OCI-LY3 (cell line): ENCODE data around the gene AMMECR1.

Experiments used
- H2AFZ ChIP-seq: fragments of 200-600, 300-600 bp; shearing (Covaris generic); 2 replicates; pipeline ENCODE4 v1.6.0; 2014; ENCODE audit warnings: antibody characterized with exemption, low read depth, low read length
- H3K27ac ChIP-seq: fragments of 200-600, 300-600 bp; sonication (generic); 2 replicates; pipeline ENCODE4 v1.5.1; 2014; ENCODE audit warnings: mild to moderate bottlenecking, low read length, moderate library complexity, mixed read lengths
- H3K27me3 ChIP-seq: fragments of 200-600, 300-600 bp; sonication (generic); 2 replicates; pipeline ENCODE4 v1.6.1; 2014; ENCODE audit warnings: low read depth, low read length, mixed read lengths
- H3K36me3 ChIP-seq: fragments of 200-600, 300-600 bp; sonication (generic); replicated peaks from 2 replicates; pipeline ENCODE3; 2014; ENCODE audit warnings: low read depth, low read length, mixed read lengths
- H3K4me1 ChIP-seq: fragments of 300-600, 200-600 bp; sonication (generic); 2 replicates; pipeline ENCODE4 v1.6.1; 2014; ENCODE audit warnings: low read length, mixed read lengths
- H3K4me2 ChIP-seq: fragments of 200-600, 300-600 bp; sonication (generic); 2 replicates; pipeline ENCODE4 v1.6.1; 2014; ENCODE audit warnings: low read length, mixed read lengths
- H3K4me3 ChIP-seq: fragments of 300-600, 200-600 bp; sonication (generic); 2 replicates; pipeline ENCODE4 v1.5.1; 2014; ENCODE audit warnings: antibody characterized with exemption, mild to moderate bottlenecking, low read length, moderate library complexity
- H3K79me2 ChIP-seq: fragments of 300-600, 200-600 bp; shearing (Covaris generic); 2 replicates; pipeline ENCODE4 v1.6.1; 2014; ENCODE audit warnings: mild to moderate bottlenecking, low read length, mixed read lengths
- H3K9ac ChIP-seq: fragments of 300-600, 200-600 bp; shearing (Covaris generic); 2 replicates; pipeline ENCODE4 v1.6.0; 2014; ENCODE audit warnings: mild to moderate bottlenecking, low read length, moderate library complexity
- H3K9me3 ChIP-seq: fragments of 200-600, 300-600 bp; shearing (Covaris generic); 2 replicates; pipeline ENCODE4 v1.6.1; 2014; ENCODE audit warnings: low read length, mixed read lengths; ENCODE audit not compliant: insufficient read depth
- H4K20me1 ChIP-seq: fragments of 200-600, 300-600 bp; sonication (generic); 2 replicates; pipeline ENCODE4 v1.6.1; 2016; ENCODE audit warnings: low read length, mixed read lengths; ENCODE audit not compliant: insufficient read depth
- EZH2phosphoT487 ChIP-seq: fragments of 200-600 bp; shearing (Covaris generic); IDR thresholded peaks from 2 replicates; pipeline ENCODE4 v1.6.1; 2018; ENCODE audit warnings: antibody characterized with exemption, mixed run types, low read depth
- TF ChIP-seq, protein P1 (sequence below): fragments of 200-600, 300-600 bp; sonication (generic); IDR thresholded peaks from 2 replicates; pipeline ENCODE4 v1.5.1; 2014; ENCODE audit warnings: antibody characterized with exemption, low read length, low read depth

The AMMECR1 gene

GRCh38 chrX:110226931-110227330, 91.0 kb downstream of the AMMECR1 start:
- Histone ChIP-seq H3K4me3 (no peak overlapping the region), H3K27me3 (no peaks in the 10 kb centered on the region), H3K9me3 (no peaks in the 10 kb centered on the region), H3K4me2 (no peak overlapping the region), H3K9ac (no peak overlapping the region), H3K27ac (no peak overlapping the region), H2AFZ (no peak overlapping the region), H3K36me3 (no peaks in the 10 kb centered on the region), H4K20me1 (no peaks in the 10 kb centered on the region), H3K79me2 (no peaks in the 10 kb centered on the region), H3K4me1 (peaks cover 3% of the 10 kb centered on the region; the same call in 1 of the 2 replicates)
- TF ChIP-seq, protein P1, sequence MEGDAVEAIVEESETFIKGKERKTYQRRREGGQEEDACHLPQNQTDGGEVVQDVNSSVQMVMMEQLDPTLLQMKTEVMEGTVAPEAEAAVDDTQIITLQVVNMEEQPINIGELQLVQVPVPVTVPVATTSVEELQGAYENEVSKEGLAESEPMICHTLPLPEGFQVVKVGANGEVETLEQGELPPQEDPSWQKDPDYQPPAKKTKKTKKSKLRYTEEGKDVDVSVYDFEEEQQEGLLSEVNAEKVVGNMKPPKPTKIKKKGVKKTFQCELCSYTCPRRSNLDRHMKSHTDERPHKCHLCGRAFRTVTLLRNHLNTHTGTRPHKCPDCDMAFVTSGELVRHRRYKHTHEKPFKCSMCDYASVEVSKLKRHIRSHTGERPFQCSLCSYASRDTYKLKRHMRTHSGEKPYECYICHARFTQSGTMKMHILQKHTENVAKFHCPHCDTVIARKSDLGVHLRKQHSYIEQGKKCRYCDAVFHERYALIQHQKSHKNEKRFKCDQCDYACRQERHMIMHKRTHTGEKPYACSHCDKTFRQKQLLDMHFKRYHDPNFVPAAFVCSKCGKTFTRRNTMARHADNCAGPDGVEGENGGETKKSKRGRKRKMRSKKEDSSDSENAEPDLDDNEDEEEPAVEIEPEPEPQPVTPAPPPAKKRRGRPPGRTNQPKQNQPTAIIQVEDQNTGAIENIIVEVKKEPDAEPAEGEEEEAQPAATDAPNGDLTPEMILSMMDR, result no peak
- no peak for TF ChIP-seq EZH2phosphoT487

DNA sequence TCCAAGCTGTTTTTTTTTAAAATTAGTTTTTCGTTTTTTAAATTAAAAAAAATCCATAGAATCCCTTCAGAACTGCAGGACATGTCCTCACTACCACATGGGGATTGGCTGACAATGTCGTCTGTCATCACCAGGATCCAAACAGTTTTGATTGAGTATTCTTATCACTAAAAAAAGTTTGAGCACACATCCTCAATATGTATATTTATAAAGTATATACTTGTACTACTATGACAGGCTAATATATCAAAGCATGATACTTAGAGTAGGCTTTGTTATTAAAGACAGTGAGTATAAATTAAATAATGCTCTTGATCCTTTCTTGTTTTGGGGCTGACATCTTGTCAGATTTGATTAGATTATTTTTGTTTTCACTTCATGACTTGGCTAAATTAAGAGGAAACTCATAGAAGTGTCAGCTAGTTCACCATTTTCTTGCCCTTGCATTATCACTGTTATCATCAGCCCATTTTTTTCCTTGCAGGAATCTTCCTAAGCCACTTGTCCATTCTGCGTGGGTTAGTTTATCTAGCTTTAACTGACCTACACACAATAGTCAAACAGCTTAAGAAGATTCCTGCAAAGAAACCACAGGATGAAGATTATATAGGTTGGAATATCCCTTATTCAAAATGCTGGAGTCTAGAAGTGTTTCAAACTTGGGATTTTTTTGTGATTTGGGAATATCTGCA, 92.8 kb downstream of the AMMECR1 start:
- H2AFZ ChIP-seq, result no peak overlapping the region
- H3K36me3 ChIP-seq, result no peaks in the 10 kb centered on the region
- no peaks in the 10 kb centered on the region for H4K20me1 ChIP-seq
- H3K4me1 ChIP-seq, result peaks cover 3% of the 10 kb centered on the region; the same call in 1 of the 2 replicates
- H3K4me2 ChIP-seq, result no peak overlapping the region
- H3K27me3 ChIP-seq, result no peaks in the 10 kb centered on the region
- H3K79me2 ChIP-seq, result no peaks in the 10 kb centered on the region
- no peak overlapping the region for H3K9ac ChIP-seq
- TF ChIP-seq, protein P1, result no peak
- no peak for TF ChIP-seq EZH2phosphoT487
- H3K9me3 ChIP-seq, result no peaks in the 10 kb centered on the region
- H3K4me3 ChIP-seq, result no peak overlapping the region
- H3K27ac ChIP-seq, result no peak overlapping the region

- Histone ChIP-seq H3K9ac (no peak overlapping the region), H3K27ac (no peak overlapping the region), H3K79me2 (no peaks in the 10 kb centered on the region), H3K4me1 (no peaks in the 10 kb centered on the region), H2AFZ (no peak overlapping the region), H3K4me2 (no peak overlapping the region), H3K9me3 (no peaks in the 10 kb centered on the region), H3K27me3 (no peaks in the 10 kb centered on the region), H4K20me1 (no peaks in the 10 kb centered on the region), H3K4me3 (no peak overlapping the region), H3K36me3 (no peaks in the 10 kb centered on the region)
- TF ChIP-seq, protein P1, result no peak
- no peak for TF ChIP-seq EZH2phosphoT487
These were observed 95.2 kb downstream of the AMMECR1 start for GRCh38 chrX:110222497-110223257.

GRCh38 chrX:110219920-110220319, 98.0 kb downstream of the AMMECR1 start:
- no peaks in the 10 kb centered on the region for H3K79me2 ChIP-seq
- H3K36me3 ChIP-seq, result no peaks in the 10 kb centered on the region
- no peaks in the 10 kb centered on the region for H3K9me3 ChIP-seq
- H3K4me2 ChIP-seq, result no peak overlapping the region
- H3K9ac ChIP-seq, result no peak overlapping the region
- no peak overlapping the region for H3K27ac ChIP-seq
- no peaks in the 10 kb centered on the region for H4K20me1 ChIP-seq
- H2AFZ ChIP-seq, result no peak overlapping the region
- no peaks in the 10 kb centered on the region for H3K4me1 ChIP-seq
- H3K27me3 ChIP-seq, result no peaks in the 10 kb centered on the region
- H3K4me3 ChIP-seq, result no peak overlapping the region
- TF ChIP-seq EZH2phosphoT487, result no peak
- TF ChIP-seq, protein P1, result no peak
